GM12801 (cell line): Measurements from ENCODE around the gene OR9A4.

ENCODE experiments used
- TF ChIP-seq, protein P1 (sequence below): IDR thresholded peaks from one replicate; pipeline ENCODE4 v1.5.1; 2011; ENCODE audit warnings: control low read depth; ENCODE audit not compliant: insufficient read length; ENCODE audit errors: extremely low read depth

OR9A4 gene

DNA sequence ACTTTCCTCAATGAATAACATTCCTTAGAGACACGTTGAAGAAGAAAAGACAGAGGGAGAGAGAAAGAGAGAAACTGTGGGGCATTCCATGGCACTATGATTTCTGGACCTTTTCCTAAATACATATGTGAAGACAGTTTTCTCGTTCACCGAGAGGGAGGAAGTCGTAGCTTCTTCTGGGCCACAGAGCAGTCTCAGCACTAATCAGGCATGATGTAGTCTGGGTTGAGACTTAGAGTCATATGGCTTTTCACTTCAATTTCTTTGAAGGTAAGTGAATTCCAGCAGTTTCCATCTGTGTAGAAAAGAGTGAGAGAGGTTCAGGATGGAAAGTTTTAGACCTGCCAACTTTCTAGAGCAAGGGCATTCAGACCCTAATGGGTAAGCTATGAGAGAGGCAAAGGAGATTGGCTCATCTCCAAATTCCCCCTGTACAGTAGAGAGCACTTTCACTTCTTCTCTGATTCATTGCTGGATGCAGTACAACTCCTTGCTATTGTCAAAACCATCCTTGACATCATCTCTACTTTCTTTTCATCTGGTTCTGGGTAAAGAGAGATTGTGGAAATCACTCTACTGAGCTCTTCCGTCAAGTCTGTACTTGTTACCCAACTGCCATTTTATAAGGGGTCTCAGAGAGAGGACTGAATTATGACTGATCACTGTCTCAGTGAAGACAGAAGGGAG, 31.5 kb upstream of the OR9A4 start:
- TF ChIP-seq, protein P1, sequence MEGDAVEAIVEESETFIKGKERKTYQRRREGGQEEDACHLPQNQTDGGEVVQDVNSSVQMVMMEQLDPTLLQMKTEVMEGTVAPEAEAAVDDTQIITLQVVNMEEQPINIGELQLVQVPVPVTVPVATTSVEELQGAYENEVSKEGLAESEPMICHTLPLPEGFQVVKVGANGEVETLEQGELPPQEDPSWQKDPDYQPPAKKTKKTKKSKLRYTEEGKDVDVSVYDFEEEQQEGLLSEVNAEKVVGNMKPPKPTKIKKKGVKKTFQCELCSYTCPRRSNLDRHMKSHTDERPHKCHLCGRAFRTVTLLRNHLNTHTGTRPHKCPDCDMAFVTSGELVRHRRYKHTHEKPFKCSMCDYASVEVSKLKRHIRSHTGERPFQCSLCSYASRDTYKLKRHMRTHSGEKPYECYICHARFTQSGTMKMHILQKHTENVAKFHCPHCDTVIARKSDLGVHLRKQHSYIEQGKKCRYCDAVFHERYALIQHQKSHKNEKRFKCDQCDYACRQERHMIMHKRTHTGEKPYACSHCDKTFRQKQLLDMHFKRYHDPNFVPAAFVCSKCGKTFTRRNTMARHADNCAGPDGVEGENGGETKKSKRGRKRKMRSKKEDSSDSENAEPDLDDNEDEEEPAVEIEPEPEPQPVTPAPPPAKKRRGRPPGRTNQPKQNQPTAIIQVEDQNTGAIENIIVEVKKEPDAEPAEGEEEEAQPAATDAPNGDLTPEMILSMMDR = no peak

DNA sequence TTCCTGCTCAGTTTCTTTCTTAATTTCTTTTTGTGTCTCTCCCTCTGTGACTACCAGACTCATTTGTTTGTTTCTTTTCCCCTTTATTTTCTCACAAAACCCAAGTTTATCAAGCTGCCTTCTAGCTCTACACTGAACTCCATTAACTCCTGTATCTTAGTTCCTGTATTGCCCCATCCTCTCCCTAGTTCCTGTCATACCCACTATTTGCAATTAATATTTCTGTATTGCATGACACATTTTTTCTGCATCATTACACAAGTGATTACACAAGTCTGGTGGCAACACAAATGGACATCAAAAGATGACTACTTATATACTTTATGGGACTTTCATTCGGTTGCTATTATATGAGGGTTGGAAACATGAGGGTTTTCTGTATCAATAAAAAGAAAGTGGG, 26.9 kb upstream of the OR9A4 start:
- TF ChIP-seq, protein P1 = no peak

DNA sequence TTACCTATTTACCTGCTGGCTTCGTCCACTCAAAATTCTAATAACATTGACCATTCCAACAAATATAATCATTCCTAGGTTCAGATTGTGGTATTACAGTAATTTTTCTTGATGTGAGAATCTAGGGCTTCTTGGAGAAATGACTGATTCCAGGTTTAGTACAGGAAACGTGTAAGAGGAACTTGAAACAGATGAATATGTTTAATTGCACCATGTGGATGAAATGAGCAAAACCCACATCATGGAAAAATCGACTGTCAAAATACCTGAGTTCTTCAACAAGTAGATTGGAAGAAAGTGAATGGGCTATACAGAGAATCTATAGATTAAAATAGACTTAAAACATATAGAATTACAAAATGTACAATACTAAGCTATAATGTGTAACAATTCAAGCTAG, 24.9 kb upstream of the OR9A4 start:
- TF ChIP-seq, protein P1 = no peak

DNA sequence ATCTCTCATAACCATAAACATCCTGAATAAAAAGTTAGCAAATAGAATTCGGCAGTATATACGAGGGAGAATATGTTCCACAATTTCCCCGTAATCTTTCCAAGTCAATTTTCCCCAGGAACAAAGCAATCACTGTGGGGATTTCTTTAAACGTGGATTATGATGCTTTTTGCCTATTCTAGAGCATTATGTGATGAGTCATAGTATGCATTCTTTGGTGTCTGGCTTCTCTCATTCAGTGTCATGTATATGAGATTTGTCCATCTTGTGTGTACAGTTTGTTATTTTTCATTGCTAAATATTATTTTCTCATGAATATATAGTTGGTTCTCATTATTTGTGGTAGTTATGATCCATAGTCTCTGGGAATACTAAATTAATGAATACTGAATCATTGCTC, 9.9 kb upstream of the OR9A4 start:
- TF ChIP-seq, protein P1 = no peak

DNA sequence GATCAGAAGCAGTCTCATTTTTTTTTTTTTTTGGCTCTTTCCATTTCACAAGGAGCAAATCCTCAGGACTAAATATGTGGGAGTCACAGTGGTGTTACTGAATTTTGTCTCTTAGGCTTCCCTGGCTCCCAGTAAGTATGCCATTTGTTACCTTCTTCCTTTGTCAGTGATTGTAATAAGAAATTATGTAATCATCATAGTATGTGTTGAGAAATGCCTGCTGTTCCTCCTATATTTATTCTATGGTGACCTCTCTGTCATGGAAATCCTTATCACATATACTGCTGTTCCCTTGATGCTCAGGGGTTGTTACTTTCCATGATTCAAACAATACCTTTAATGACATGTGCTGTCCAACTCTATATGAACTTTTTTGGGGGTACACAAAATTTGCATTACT, 4.8 kb upstream of the OR9A4 start:
- TF ChIP-seq, protein P1 = no peak

DNA sequence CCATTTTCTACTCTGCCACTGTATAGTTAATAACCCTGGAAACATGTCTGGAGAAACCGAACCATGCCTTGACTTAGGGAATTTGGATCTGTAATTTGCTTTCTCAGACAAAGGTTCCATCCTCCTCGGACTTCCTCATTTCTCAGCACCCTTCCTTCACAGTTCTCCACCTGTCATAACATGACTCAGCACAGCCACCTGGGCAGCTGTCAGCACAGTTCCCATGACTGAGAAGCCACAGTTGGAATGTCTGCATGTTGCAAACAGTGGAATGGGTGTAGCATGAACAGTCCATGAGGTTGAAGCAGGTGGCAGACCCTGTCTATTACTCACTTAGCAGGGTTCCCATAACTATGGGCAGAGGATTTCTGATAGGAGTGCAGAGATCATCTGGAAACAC, 634 bp upstream of the OR9A4 start:
- TF ChIP-seq, protein P1 = no peak

DNA sequence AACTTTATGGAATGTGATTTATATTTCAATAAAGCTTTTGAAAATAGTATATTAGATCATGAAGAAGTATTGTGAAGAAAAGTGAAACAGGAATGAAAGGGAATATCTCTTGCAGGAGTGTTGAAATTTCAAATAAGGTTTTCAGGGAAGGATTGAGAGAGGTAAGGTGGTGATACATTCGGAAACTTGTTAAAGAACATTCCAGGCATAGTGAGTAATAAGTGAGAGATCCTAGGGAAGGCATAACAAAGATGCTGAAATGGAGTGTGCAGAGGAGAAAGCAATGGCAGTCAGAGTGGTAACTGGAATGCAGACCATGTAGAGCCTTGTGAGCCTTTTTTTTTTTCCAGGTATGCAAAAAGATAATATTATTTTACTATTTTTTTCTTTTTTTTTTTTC, 4.1 kb downstream of the OR9A4 start:
- TF ChIP-seq, protein P1 = no peak
